Aorta (tissue), 5 donors: Measurements from ENCODE around the gene DCN. TPM values are rescaled to one million over a fixed set of nuclear protein-coding genes. Genes with fewer than 3 reads are reported as not detected.

Experiments used
- ATAC-seq: fragments of 200-7000 bp; cut with Tn5 transposase; one replicate; pipeline ENCODE4 v1.9.1; 2022; ENCODE audit warnings: moderate library complexity; ENCODE audit not compliant: low FRiP score
- DNase-seq, 2 donors: peaks; one replicate each; pipeline ENCODE4 v3.0.0-alpha.2; 2020
- H3K27ac ChIP-seq, 2 donors: one replicate each; pipeline ENCODE4 v1.5.1; 2013; ENCODE audit warnings: low read length in 2 of 2, mild to moderate bottlenecking in 2 of 2, moderate library complexity in 2 of 2, control low read depth in 1 of 2, inconsistent platforms in 1 of 2, low read depth in 1 of 2
- H3K27me3 ChIP-seq, 2 donors: one replicate each; pipeline ENCODE4 v1.6.1; 2013; ENCODE audit warnings: control low read depth in 1 of 2, low read length in 1 of 2, mild to moderate bottlenecking in 1 of 2, moderate library complexity in 1 of 2; ENCODE audit not compliant: insufficient read depth in 2 of 2, control insufficient read depth in 1 of 2
- H3K36me3 ChIP-seq, 2 donors: one replicate each; pipeline ENCODE4 v1.6.1; 2013; ENCODE audit warnings: control low read depth in 1 of 2, low read length in 1 of 2, mild to moderate bottlenecking in 1 of 2; ENCODE audit not compliant: insufficient read depth in 2 of 2, control insufficient read depth in 1 of 2
- H3K4me1 ChIP-seq, 2 donors: one replicate each; pipeline ENCODE4 v1.6.1; 2013; ENCODE audit warnings: low read length in 2 of 2, control low read depth in 1 of 2, mild to moderate bottlenecking in 1 of 2, moderate library complexity in 1 of 2; ENCODE audit not compliant: insufficient read depth in 2 of 2, control insufficient read depth in 1 of 2
- H3K4me3 ChIP-seq, 2 donors: one replicate each; pipeline ENCODE4 v1.5.1; 2013; ENCODE audit warnings: low read length in 2 of 2, control low read depth in 1 of 2, mild to moderate bottlenecking in 1 of 2
- H3K9me3 ChIP-seq: one replicate; pipeline ENCODE4 v1.6.1; 2013; ENCODE audit warnings: mild to moderate bottlenecking, low read length; ENCODE audit not compliant: control insufficient read depth
- WGBS, 2 donors: extraction: QIAGEN DNeasy Blood & Tissue Kit; methylation state at CpG; one replicate each; pipeline ENCODE4 v1.1.7; 2013; 5-methylcytosine and 5-hydroxymethylcytosine counted together
- intact Hi-C, 2 donors: fragments of 100-400 bp; cut with DNase I; formaldehyde crosslinking; loops; one replicate each; pipeline versions ENCODE4 v1.14.2 to v1.15.0; 2022
- polyA plus RNA-seq, 2 donors: library from polyadenylated mRNA; stranded (reverse); fragments of 200-250 nt; gene quantifications; one replicate each; pipeline ENCODE4 v1.2.3, GENCODE V29; 2013
- total RNA-seq, 2 donors: library from RNA; stranded (reverse); fragmentation: NEBNext Ultra II Directional; extraction: Animal tissue kit (Norgen Biotek cat#: 25700); gene quantifications; one replicate each; pipeline ENCODE4 v1.2.1, GENCODE V29; 2021
- donor health status: healthy with polysubstance abuse.
- donor health status: Bipolar disorder and iron deficiency.
- donor health status: DM: no; HTN: no; CAD: no.
- donor health status: DM: no; HTN: no; CAD: no.
- donor health status: DM: yes; HTN: yes; CAD: no.

DCN gene
- total and polyA plus RNA-seq, 4 donors: 27.2 to 2,873 (median 468) TPM

DNA sequence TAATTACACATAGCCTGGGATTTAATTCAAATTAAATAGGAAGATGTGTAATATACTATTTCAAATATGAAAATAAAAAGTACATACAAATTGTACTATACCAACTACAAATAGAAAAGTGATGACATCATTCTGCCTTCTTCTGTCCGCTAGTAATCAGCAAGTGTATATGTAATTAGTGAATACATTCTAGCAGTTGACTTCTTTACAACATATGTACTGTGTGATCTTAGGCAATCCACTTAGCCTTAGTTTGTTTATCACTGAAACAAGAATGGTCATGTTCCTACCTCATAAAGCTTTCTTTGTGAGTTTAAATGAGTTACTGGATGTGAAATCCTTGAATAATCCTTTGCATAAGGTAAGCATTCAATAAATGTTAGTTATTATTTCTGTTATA lies 63.5 kb downstream of the DCN start:
- WGBS, 2 donors: 98 to 100% methylated on average over 1 of the region's 1 CpG
- intact Hi-C loops: no loop called here
- H3K27ac ChIP-seq: no peak overlapping the region
- H3K36me3 ChIP-seq: no peaks in the 10 kb centered on the region
- H3K9me3 ChIP-seq: no peaks in the 10 kb centered on the region
- ATAC-seq (no peak), DNase-seq (no peak)
- H3K4me1 ChIP-seq: no peaks in the 10 kb centered on the region
- no peaks in the 10 kb centered on the region for H3K27me3 ChIP-seq
- no peak overlapping the region for H3K4me3 ChIP-seq

DNA sequence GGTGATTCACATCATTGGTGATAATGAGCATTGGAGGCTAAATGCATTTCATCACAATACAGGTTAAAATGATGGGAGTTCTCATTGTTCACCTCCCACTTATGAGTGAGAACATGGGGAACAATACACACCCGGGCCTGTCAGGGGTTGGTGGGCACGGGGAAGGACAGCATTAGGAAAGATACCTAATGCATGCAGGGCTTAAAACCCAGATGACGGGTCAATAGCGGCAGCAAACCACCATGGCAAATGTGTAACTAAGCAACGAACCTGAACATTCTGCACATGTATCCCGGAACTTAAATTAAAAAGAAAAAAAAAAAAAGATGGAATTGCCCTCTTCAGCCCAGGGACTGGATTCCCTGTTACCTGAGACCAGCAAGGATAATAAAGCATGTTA lies 69.0 kb downstream of the DCN start:
- 94 to 96% methylated on average over 6 of the region's 6 CpGs for WGBS, 2 donors
- intact Hi-C loops: no loop called here
- DNase-seq: no peak

DNA sequence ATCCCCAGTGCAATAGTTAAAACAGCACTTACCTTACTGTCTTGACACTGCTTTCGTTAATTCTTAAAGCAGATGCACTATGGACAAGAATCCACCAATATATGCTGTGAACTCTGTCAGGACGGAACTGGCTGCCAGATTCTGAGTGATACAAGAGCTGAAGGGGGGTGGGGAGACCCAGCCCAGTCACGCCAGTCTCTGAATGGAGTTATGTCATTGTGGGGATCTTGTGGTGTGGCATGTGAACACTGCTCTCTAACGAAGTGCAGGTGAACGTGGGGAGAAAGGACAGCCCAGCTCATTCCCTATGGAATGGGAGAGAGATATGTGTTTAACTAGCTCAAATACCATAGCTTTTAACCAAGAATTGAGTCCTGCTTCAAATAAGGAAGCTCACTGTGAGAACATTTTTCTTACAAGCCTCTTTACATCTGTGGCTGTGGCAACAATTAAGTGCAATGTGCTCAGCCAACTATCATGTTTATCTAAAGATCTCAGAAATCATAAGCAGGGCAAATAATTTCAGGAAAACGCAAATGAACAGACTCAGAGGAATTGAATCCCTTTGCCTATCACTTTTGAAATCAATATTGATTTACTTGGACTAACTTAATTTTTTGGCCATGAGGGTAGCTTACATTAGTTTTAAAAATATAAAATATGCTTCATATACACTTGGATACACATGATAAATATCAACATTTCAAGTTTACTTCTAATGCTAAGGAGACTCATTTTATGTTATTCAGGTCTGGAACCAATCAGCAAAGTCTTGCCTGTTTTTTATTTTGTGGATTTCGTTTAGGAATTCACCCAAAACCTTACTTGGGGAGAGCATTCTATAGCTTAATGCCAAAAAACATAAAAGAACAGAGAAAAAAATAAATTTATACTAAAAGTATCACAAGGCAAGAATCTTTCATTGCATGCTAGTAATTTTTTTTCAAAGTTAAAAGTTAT lies 71.0 kb downstream of the DCN start, which contains the start of gene LUM:
Gene LUM (minus strand): TSS at position 129 of the 960 bp plus-strand sequence. CDS start 2,515 bp downstream, outside the sequence.
- H3K36me3 ChIP-seq: no peaks in the 10 kb centered on the region
- ATAC-seq: peak; percentile 69
- no peak within 1 kb of the TSS for H3K4me3 ChIP-seq
- H3K27me3 ChIP-seq: no peaks in the 10 kb centered on the region
- 21 to 25% methylated on average over 7 of the region's 7 CpGs for WGBS, 2 donors
- peak in 1 of 2 donors; percentile 60 for DNase-seq
- peaks cover 0 to 2% of the 10 kb centered on the region in 2 donors for H3K4me1 ChIP-seq
- intact Hi-C loops: no loop called here
- no peak within 1 kb of the TSS for H3K27ac ChIP-seq
- no peaks in the 10 kb centered on the region for H3K9me3 ChIP-seq

More for the DNA sequence above, 69.0 kb downstream of the DCN start:
- no peak overlapping the region for H3K4me3 ChIP-seq
- H3K27me3 ChIP-seq: no peaks in the 10 kb centered on the region
- peaks cover 0 to 2% of the 10 kb centered on the region in 2 donors for H3K4me1 ChIP-seq
- no peaks in the 10 kb centered on the region for H3K9me3 ChIP-seq
- no peak for ATAC-seq
- H3K27ac ChIP-seq: no peak overlapping the region
- no peaks in the 10 kb centered on the region for H3K36me3 ChIP-seq

DNA sequence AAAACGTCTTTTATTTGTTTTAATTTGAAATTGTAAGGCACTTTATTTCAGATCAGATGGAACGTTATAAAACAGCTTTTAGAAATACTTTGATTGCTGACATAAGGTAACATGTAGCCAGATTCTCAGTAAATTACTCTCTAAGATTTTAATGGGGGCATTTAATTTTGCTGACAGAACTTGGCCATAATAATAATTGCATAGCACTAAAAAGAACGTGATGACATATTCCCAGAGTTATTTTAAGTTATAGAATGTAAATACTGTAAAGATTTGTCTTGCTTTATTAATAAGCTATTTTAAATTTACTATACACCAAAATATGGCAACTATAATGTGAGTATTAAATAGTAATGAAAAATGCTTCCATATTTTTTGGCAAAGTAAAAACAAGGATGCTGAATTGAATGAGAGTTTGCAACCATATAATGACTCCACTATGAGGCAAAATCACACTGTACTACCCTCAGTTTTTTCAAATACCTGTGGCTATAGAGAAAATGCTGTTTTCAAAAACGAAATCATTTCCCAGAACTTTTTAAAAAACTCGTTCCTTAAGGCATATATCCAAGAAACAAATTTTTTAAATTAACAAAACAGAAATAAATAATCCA lies 72.2 kb downstream of the DCN start:
- DNase-seq (no peak), ATAC-seq (no peak)
- H3K27ac ChIP-seq: no peak overlapping the region
- H3K36me3 ChIP-seq: no peaks in the 10 kb centered on the region
- peaks cover 0 to 2% of the 10 kb centered on the region in 2 donors for H3K4me1 ChIP-seq
- H3K9me3 ChIP-seq: no peaks in the 10 kb centered on the region
- WGBS, 2 donors: 33 to 42% methylated on average over 5 of the region's 5 CpGs
- no peak overlapping the region for H3K4me3 ChIP-seq
- no peaks in the 10 kb centered on the region for H3K27me3 ChIP-seq
- intact Hi-C loops: no loop called here

DNA sequence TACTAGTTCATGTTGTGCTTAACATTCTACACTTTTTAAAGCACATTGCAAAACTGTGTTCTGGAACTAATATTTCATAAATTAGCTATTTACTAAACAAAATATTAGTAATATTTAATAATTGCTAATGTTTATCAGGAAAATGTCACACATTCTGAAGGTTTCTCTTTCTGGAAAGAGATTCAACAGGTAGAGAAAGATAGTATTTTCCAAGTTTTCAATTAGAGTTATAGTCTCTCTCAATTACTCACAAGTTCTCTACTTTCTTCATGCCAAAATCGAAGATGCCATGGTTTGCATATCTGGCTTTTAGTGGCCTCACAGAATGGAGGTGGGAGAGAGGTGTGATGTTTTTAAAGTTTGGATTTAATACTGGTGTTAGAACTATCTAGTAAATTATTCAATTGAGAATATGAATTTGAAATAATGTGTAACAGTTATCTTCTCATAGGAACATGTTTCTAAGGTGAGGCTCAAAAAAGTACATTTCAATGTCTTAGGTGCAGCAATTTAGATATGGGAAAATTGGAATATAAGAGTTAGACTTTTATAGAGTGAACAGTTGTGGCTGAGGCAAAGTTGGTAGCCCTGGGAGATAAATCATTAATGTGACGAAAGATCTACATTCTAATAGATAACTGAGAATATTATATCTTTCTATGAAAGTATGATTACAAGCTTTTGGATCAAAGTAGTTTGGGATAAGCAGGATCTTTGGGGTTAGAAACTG lies 72.9 kb downstream of the DCN start:
- Histone ChIP-seq H3K27ac (no peak overlapping the region), H3K4me3 (no peak overlapping the region), H3K36me3 (no peaks in the 10 kb centered on the region), H3K27me3 (no peaks in the 10 kb centered on the region), H3K4me1 (peaks cover 0 to 2% of the 10 kb centered on the region in 2 donors), H3K9me3 (no peaks in the 10 kb centered on the region)
- ATAC-seq: no peak
- no peak for DNase-seq
- intact Hi-C loops: loop anchor here in 1 of 2 donors (5.0 kb wide), 1 partner anchor 132 kb away; no protein-coding TSS in a partner anchor
- WGBS, 2 donors: 66 to 74% methylated on average over 2 of the region's 2 CpGs

- WGBS, 2 donors: 33 to 43% methylated on average over 7 of the region's 7 CpGs
- intact Hi-C loops: loop anchor here in 1 of 2 donors (5.0 kb wide), 1 partner anchor 132 kb away; no protein-coding TSS in a partner anchor
- H3K36me3 ChIP-seq: no peaks in the 10 kb centered on the region
- H3K27ac ChIP-seq: no peak overlapping the region
- H3K4me3 ChIP-seq: no peak overlapping the region
- H3K4me1 ChIP-seq: peaks cover 0 to 2% of the 10 kb centered on the region in 2 donors
- no peaks in the 10 kb centered on the region for H3K9me3 ChIP-seq
- peak; percentile 77 for ATAC-seq
- DNase-seq: peak; percentile 69 to 88
- H3K27me3 ChIP-seq: no peaks in the 10 kb centered on the region
Observed at GRCh38 chr12:91109148-91109564, 73.5 kb downstream of the DCN start.

- WGBS, 2 donors: 94% methylated on average over 5 of the region's 5 CpGs
- Histone ChIP-seq H3K36me3 (no peaks in the 10 kb centered on the region), H3K4me3 (no peak overlapping the region), H3K27ac (no peak overlapping the region), H3K4me1 (peaks cover 0 to 2% of the 10 kb centered on the region in 2 donors), H3K27me3 (no peaks in the 10 kb centered on the region), H3K9me3 (no peaks in the 10 kb centered on the region)
- DNase-seq (no peak), ATAC-seq (no peak)
- intact Hi-C loops: loop anchor here in 1 of 2 donors (5.0 kb wide), 1 partner anchor 131 kb away; no protein-coding TSS in a partner anchor
Observed at GRCh38 chr12:91108196-91108755, 74.3 kb downstream of the DCN start.

DNA sequence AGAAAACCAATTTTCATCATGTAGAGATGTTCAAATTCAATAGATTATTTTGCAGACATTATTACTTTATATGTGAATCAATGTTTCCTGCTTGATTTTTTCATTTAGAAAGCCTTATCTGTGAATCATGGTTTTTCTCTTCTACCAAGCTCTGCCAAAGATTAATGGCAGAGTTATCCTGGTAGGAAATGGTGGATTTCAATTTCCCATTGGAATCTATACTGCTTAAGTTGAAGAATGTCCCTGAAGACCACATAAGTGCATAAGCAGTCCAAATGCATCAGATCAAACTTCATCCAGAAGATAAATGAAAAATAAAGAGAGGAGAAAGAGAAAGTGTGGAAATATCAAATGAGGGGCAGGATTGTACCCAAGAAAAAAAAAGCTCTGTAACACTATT lies 76.3 kb downstream of the DCN start:
- Histone ChIP-seq H3K4me1 (peaks cover 0 to 2% of the 10 kb centered on the region in 2 donors), H3K36me3 (no peaks in the 10 kb centered on the region), H3K4me3 (no peak overlapping the region), H3K27me3 (no peaks in the 10 kb centered on the region), H3K9me3 (no peaks in the 10 kb centered on the region), H3K27ac (no peak overlapping the region)
- intact Hi-C loops: loop anchor here in 1 of 2 donors (5.0 kb wide), 1 partner anchor 129 kb away; no protein-coding TSS in a partner anchor
- ATAC-seq (no peak), DNase-seq (no peak)
